HCT116 (cell line): ENCODE data around the gene NKX2-2. TPM values are rescaled to one million over a fixed set of nuclear protein-coding genes. Genes with fewer than 3 reads are reported as not detected.

Source experiments
- ATAC-seq: fragments of 200-7000 bp; cut with Tn5 transposase; 2 replicates; pipeline ENCODE4 v1.9.1; 2020; ENCODE audit warnings: mild to moderate bottlenecking, moderate library complexity
- BruUV-seq: library from RNA; stranded (reverse); fragments of 400-500 nt; replicated peaks from 2 replicates; lab custom pipeline; 2021; lab: Mats Ljungman, UMichigan
- CTCF ChIA-PET: fragments of 300-600 bp; sonication (Branson Sonifier 250); formaldehyde crosslinking; loops from one replicate; lab custom pipeline; 2021; ENCODE audit warnings: antibody characterized with exemption; lab: Charles Lee
- POLR2A ChIA-PET: fragments of 300-600, 350-600 bp; sonication (Branson Sonifier 250); formaldehyde crosslinking; loops from one replicate; lab custom pipeline; 2021; ENCODE audit warnings: antibody characterized with exemption; lab: Charles Lee
- RAD21 ChIA-PET, 2 experiments: fragments of 300-600 bp; sonication (Branson Sonifier 250); formaldehyde crosslinking; loops; one replicate each; lab custom pipeline; 2023; ENCODE audit warnings: low total read pairs in 2 of 2; ENCODE audit not compliant: uncharacterized antibody in 2 of 2, unreplicated experiment in 2 of 2, low non-redundant PET in 1 of 2; lab: Charles Lee
- DNase-seq: peaks from one replicate; pipeline ENCODE4 v3.0.0-alpha.2; 2010; ENCODE audit warnings: low read depth, low spot score
- H2AFZ ChIP-seq: fragments of 200-600 bp; shearing (Covaris generic), sonication (generic); 2 replicates; pipeline ENCODE4 v1.6.1; 2017; ENCODE audit warnings: low read depth, mixed run types, mixed read lengths, antibody characterized with exemption, low read length; ENCODE audit not compliant: poor library complexity, severe bottlenecking
- H3K27ac ChIP-seq: 2 replicates; pipeline ENCODE4 v1.5.1; 2012; ENCODE audit warnings: low read depth, low read length
- H3K27me3 ChIP-seq: fragments of 200-600 bp; sonication (generic); 2 replicates; pipeline ENCODE4 v1.6.1; 2016; ENCODE audit warnings: mixed run types, low read length, mixed read lengths; ENCODE audit not compliant: insufficient read depth
- H3K36me3 ChIP-seq, 2 experiments: fragments of 200-500 bp in 1 of 2; fragments of 200-600 bp in 1 of 2; sonication (Bioruptor generic) in 1 of 2; sonication (generic) in 1 of 2; 2 replicates each; pipeline versions ENCODE4 v1.5.1 to v1.6.1; 2014 to 2016; ENCODE audit warnings: low read length in 2 of 2, inconsistent platforms in 1 of 2, mixed read lengths in 1 of 2, mixed run types in 1 of 2; ENCODE audit not compliant: insufficient read depth in 2 of 2, control insufficient read depth in 1 of 2
- H3K4me1 ChIP-seq, 2 experiments: fragments of 200-600 bp in 1 of 2; sonication (generic) in 1 of 2; 2 replicates each; pipeline versions ENCODE4 v1.5.1 to v1.6.1; 2012 to 2017; ENCODE audit warnings: low read length in 2 of 2, inconsistent platforms in 1 of 2, mild to moderate bottlenecking in 1 of 2, mixed read lengths in 1 of 2, mixed run types in 1 of 2, moderate library complexity in 1 of 2; ENCODE audit not compliant: insufficient read depth in 2 of 2, control insufficient read depth in 1 of 2
- H3K4me2 ChIP-seq: fragments of 200-600 bp; sonication (generic); 2 replicates; pipeline ENCODE4 v1.6.1; 2017; ENCODE audit warnings: mixed run types, low read length, mixed read lengths
- H3K4me3 ChIP-seq, 2 experiments: fragments of 200-600 bp in 1 of 2; sonication (generic) in 1 of 2; replicated peaks in 1 of 2; 2 replicates each; pipeline ENCODE4 v1.5.1; 2011 to 2016; ENCODE audit warnings: low read length in 2 of 2, control low read depth in 1 of 2, low read depth in 1 of 2, mild to moderate bottlenecking in 1 of 2, mixed read lengths in 1 of 2, mixed run types in 1 of 2
- H3K79me2 ChIP-seq: fragments of 200-600 bp; sonication (generic); 2 replicates; pipeline ENCODE4 v1.6.1; 2017; ENCODE audit warnings: mild to moderate bottlenecking, mixed run types, low read length, moderate library complexity, mixed read lengths; ENCODE audit not compliant: insufficient read depth
- H3K9ac ChIP-seq: fragments of 200-600 bp; sonication (generic); 2 replicates; pipeline ENCODE4 v1.6.1; 2016; ENCODE audit warnings: low read length, mixed read lengths
- H3K9me2 ChIP-seq: fragments of 200-600 bp; sonication (generic), shearing (Covaris generic); 2 replicates; pipeline ENCODE4 v1.6.1; 2017; ENCODE audit warnings: mixed run types, mild to moderate bottlenecking, moderate library complexity; ENCODE audit not compliant: insufficient read depth
- H3K9me3 ChIP-seq, 2 experiments: fragments of 200-500 bp in 1 of 2; fragments of 200-600 bp in 1 of 2; sonication (Bioruptor generic) in 1 of 2; sonication (generic) in 1 of 2; 2 replicates each; pipeline ENCODE4 v1.6.1; 2014 to 2017; ENCODE audit warnings: low read length in 2 of 2, mixed read lengths in 2 of 2, inconsistent platforms in 1 of 2, low read depth in 1 of 2, mild to moderate bottlenecking in 1 of 2, mixed run types in 1 of 2, moderate library complexity in 1 of 2; ENCODE audit not compliant: control insufficient read depth in 1 of 2, insufficient read depth in 1 of 2
- H4K20me1 ChIP-seq: fragments of 200-600 bp; sonication (generic), shearing (Covaris generic); 2 replicates; pipeline ENCODE4 v1.6.1; 2017; ENCODE audit warnings: mixed run types, mild to moderate bottlenecking, moderate library complexity; ENCODE audit not compliant: insufficient read depth
- CBX3 ChIP-seq: IDR thresholded peaks from 2 replicates; pipeline ENCODE4 v1.6.1; 2012; ENCODE audit warnings: low read depth
- CEBPB ChIP-seq: IDR thresholded peaks from 2 replicates; pipeline ENCODE4 v1.6.1; 2012; ENCODE audit warnings: low read depth
- CTCF ChIP-seq, 3 experiments: fragments of 200-600 bp in 1 of 3; sonication (generic) in 1 of 3; IDR thresholded peaks in 2 of 3; conservative IDR thresholded peaks in 1 of 3; 2 replicates each; pipeline ENCODE4 v1.5.1; 2012 to 2017; ENCODE audit warnings: low read depth in 2 of 3, low read length in 2 of 3, antibody characterized with exemption in 1 of 3, borderline replicate concordance in 1 of 3, control low read depth in 1 of 3, mild to moderate bottlenecking in 1 of 3, mixed read lengths in 1 of 3, mixed run types in 1 of 3, moderate library complexity in 1 of 3; ENCODE audit not compliant: insufficient read depth in 1 of 3
- EGR1 ChIP-seq: IDR thresholded peaks from 2 replicates; pipeline ENCODE4 v1.6.1; 2012; ENCODE audit warnings: low read depth
- EZH2 ChIP-seq: fragments of 200-600 bp; sonication (generic); IDR thresholded peaks from 2 replicates; pipeline ENCODE4 v1.6.1; 2017; ENCODE audit warnings: antibody characterized with exemption, mixed run types
- JUND ChIP-seq: IDR thresholded peaks from 2 replicates; pipeline ENCODE4 v1.6.1; 2012
- POLR2A ChIP-seq: IDR thresholded peaks from 2 replicates; pipeline ENCODE4 v1.7.0; 2011; ENCODE audit warnings: borderline replicate concordance; ENCODE audit not compliant: insufficient read depth, insufficient read length; ENCODE audit errors: extremely low read depth
- POLR2AphosphoS5 ChIP-seq: IDR thresholded peaks from 2 replicates; pipeline ENCODE4 v1.6.1; 2011; ENCODE audit warnings: mild to moderate bottlenecking, low read depth, low read length, moderate library complexity
- SIN3A ChIP-seq: IDR thresholded peaks from 2 replicates; pipeline ENCODE4 v1.6.1; 2012; ENCODE audit warnings: low read depth
- SP1 ChIP-seq: IDR thresholded peaks from 2 replicates; pipeline ENCODE4 v1.6.1; 2012; ENCODE audit warnings: low read depth
- SRF ChIP-seq: IDR thresholded peaks from 2 replicates; pipeline ENCODE4 v1.6.1; 2012; ENCODE audit warnings: low read depth
- YY1 ChIP-seq: IDR thresholded peaks from 2 replicates; pipeline ENCODE4 v1.6.1; 2011; ENCODE audit warnings: low read length, low read depth, moderate library complexity, mild to moderate bottlenecking; ENCODE audit not compliant: insufficient replicate concordance; ENCODE audit errors: extremely low read depth
- ZFX ChIP-seq: fragments of 450-650 bp; IDR thresholded peaks from 2 replicates; pipeline ENCODE4 v1.6.1; 2017
- ZNF274 ChIP-seq: fragments of 200-500 bp; sonication (Bioruptor generic); IDR thresholded peaks from 2 replicates; pipeline ENCODE4 v1.6.1; 2014; ENCODE audit warnings: mild to moderate bottlenecking, low read depth, low read length, inconsistent platforms
- intact Hi-C: fragments of 100-400 bp; cut with micrococcal nuclease; formaldehyde crosslinking; loops from 2 replicates; pipeline ENCODE4 v1.10.0; 2022
- total RNA-seq: library from RNA; stranded (reverse); gene quantifications from one replicate; pipeline ENCODE4 v1.2.1, GENCODE V29; 2021; ENCODE audit not compliant: unreplicated experiment
- TF ChIP-seq, protein P1 (sequence below): IDR thresholded peaks from 2 replicates; pipeline ENCODE4 v1.6.1; 2011; ENCODE audit warnings: mild to moderate bottlenecking, low read length, moderate library complexity; ENCODE audit not compliant: insufficient replicate concordance; ENCODE audit errors: extremely low read depth
- TF ChIP-seq, protein P2 (sequence below): IDR thresholded peaks from 2 replicates; pipeline ENCODE4 v1.6.1; 2012
- TF ChIP-seq, protein P3 (sequence below): IDR thresholded peaks from 2 replicates; pipeline ENCODE4 v1.6.1; 2012; ENCODE audit warnings: low read depth
- TF ChIP-seq, protein P4 (sequence below): IDR thresholded peaks from 2 replicates; pipeline ENCODE4 v1.6.1; 2012

NKX2-2 gene
- total RNA-seq, 1 experiment from 2014 or later = not detected

DNA sequence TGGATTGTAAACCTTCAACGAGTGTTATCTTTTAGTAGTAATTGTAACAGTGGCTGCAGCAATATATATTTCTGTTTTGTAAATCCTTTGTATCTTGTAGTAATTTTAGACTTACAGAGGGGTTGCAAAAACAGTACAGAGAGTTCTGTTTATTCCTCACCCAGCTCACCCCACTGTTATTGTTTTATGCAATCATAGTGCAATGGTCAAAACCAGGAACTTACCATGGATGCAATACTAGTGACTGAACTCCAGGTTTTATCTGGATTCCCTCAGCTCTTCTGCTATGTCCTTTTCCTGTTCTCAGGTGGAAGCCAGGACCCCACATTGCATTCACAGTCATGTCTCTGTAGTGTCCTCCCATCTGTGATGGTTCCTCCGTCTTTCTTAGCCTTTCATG lies 42.5 kb upstream of the NKX2-2 start:
- BruUV-seq = no TSS peak
- Histone ChIP-seq H3K9me3 (no peaks in the 10 kb centered on the region), H3K9me2 (no peaks in the 10 kb centered on the region), H3K27ac (no peak overlapping the region), H3K79me2 (no peaks in the 10 kb centered on the region), H3K9ac (no peak overlapping the region), H3K4me1 (no peaks in the 10 kb centered on the region), H3K27me3 (peaks cover 58% of the 10 kb centered on the region), H3K4me3 (no peak overlapping the region), H2AFZ (no peak overlapping the region), H4K20me1 (no peaks in the 10 kb centered on the region), H3K4me2 (no peak overlapping the region), H3K36me3 (no peaks in the 10 kb centered on the region)
- CTCF ChIA-PET = no interaction called here
- DNase-seq (no peak), ATAC-seq (no peak)
- intact Hi-C loops = no loop called here
- TF ChIP-seq SIN3A (no peak), POLR2A (no peak), JUND (no peak), CBX3 (no peak), CTCF (IDR thresholded peaks at IDR 0.05 in 2 of 3, conservative IDR thresholded peaks at IDR 0.05 in 1 of 3; ENCODE audit: borderline replicate concordance in 1 of 3, insufficient read depth in 1 of 3, low read depth in 2 of 3, low read length in 2 of 3) (no peak), SP1 (no peak), ZNF274 (no peak), POLR2AphosphoS5 (no peak), EZH2 (no peak), EGR1 (no peak), YY1 (no peak), SRF (no peak), ZFX (no peak), CEBPB (no peak)
- TF ChIP-seq, protein P1, sequence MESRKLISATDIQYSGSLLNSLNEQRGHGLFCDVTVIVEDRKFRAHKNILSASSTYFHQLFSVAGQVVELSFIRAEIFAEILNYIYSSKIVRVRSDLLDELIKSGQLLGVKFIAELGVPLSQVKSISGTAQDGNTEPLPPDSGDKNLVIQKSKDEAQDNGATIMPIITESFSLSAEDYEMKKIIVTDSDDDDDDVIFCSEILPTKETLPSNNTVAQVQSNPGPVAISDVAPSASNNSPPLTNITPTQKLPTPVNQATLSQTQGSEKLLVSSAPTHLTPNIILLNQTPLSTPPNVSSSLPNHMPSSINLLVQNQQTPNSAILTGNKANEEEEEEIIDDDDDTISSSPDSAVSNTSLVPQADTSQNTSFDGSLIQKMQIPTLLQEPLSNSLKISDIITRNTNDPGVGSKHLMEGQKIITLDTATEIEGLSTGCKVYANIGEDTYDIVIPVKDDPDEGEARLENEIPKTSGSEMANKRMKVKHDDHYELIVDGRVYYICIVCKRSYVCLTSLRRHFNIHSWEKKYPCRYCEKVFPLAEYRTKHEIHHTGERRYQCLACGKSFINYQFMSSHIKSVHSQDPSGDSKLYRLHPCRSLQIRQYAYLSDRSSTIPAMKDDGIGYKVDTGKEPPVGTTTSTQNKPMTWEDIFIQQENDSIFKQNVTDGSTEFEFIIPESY = no peak
- TF ChIP-seq, protein P2, sequence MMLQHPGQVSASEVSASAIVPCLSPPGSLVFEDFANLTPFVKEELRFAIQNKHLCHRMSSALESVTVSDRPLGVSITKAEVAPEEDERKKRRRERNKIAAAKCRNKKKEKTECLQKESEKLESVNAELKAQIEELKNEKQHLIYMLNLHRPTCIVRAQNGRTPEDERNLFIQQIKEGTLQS = no peak
- TF ChIP-seq, protein P3, sequence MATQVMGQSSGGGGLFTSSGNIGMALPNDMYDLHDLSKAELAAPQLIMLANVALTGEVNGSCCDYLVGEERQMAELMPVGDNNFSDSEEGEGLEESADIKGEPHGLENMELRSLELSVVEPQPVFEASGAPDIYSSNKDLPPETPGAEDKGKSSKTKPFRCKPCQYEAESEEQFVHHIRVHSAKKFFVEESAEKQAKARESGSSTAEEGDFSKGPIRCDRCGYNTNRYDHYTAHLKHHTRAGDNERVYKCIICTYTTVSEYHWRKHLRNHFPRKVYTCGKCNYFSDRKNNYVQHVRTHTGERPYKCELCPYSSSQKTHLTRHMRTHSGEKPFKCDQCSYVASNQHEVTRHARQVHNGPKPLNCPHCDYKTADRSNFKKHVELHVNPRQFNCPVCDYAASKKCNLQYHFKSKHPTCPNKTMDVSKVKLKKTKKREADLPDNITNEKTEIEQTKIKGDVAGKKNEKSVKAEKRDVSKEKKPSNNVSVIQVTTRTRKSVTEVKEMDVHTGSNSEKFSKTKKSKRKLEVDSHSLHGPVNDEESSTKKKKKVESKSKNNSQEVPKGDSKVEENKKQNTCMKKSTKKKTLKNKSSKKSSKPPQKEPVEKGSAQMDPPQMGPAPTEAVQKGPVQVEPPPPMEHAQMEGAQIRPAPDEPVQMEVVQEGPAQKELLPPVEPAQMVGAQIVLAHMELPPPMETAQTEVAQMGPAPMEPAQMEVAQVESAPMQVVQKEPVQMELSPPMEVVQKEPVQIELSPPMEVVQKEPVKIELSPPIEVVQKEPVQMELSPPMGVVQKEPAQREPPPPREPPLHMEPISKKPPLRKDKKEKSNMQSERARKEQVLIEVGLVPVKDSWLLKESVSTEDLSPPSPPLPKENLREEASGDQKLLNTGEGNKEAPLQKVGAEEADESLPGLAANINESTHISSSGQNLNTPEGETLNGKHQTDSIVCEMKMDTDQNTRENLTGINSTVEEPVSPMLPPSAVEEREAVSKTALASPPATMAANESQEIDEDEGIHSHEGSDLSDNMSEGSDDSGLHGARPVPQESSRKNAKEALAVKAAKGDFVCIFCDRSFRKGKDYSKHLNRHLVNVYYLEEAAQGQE = no peak
- TF ChIP-seq, protein P4, sequence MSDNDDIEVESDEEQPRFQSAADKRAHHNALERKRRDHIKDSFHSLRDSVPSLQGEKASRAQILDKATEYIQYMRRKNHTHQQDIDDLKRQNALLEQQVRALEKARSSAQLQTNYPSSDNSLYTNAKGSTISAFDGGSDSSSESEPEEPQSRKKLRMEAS = no peak
- POLR2A ChIA-PET = no interaction called here
- RAD21 ChIA-PET = no interaction called here
